ENCODE measurements around the gene HES5. TPM values are rescaled to one million over a fixed set of nuclear protein-coding genes. Genes with fewer than 3 reads are reported as not detected.
"Not testable (repeated sequence)": the region's sequence is repeated elsewhere in the genome, so short reads cannot be mapped to it uniquely, and the experiment has no call there.

The HES5 gene
- total RNA-seq, 4 donors from 2014 or later, result 0.19 to 0.33 TPM; not detected in 2

DNA sequence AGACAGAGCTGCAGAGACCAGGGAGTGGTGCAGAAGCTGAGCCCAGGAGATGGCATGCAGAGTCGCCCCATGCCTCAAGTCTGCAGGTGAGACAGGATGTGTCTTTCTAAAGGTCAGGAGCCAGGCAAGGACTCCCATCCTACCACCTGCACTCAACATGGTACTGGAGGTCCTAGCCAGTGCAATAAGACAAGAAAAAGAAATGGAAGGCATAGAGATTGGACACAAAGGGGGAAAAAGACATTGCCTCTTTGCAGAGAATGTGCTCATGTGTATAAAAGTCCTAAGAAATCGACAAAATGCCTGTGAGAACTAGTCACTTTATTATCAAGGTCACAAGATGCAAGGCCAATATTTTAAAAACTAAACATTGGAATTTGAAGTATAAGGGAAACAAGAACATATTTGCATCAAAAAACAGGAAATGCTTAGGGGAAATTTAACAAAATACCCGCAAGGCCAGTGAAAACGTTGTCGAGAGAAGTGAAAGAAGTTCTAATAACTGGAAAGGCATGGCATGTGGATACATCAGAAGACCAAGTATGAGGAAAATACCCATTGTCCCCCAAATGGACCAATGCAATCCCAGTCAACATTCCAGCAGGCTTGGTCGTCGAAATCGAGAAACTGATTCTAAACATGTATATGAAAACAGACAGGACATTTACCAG, 43.3 kb upstream of the HES5 start:
- H3K27me3 ChIP-seq, result peaks cover 0 to 64% (median 4%) of the 10 kb centered on the region in 4 donors
- H3K9me3 ChIP-seq, result peaks cover 0 to 6% (median 3%) of the 10 kb centered on the region in 4 donors
- TF ChIP-seq POLR2AphosphoS5 (IDR thresholded peaks at IDR 0.05) (no peak), POLR2A (IDR thresholded peaks at IDR 0.05; ENCODE audit: low read depth) (no peak), EP300 (IDR thresholded peaks at IDR 0.05) (no peak)
- TF ChIP-seq, protein P1, sequence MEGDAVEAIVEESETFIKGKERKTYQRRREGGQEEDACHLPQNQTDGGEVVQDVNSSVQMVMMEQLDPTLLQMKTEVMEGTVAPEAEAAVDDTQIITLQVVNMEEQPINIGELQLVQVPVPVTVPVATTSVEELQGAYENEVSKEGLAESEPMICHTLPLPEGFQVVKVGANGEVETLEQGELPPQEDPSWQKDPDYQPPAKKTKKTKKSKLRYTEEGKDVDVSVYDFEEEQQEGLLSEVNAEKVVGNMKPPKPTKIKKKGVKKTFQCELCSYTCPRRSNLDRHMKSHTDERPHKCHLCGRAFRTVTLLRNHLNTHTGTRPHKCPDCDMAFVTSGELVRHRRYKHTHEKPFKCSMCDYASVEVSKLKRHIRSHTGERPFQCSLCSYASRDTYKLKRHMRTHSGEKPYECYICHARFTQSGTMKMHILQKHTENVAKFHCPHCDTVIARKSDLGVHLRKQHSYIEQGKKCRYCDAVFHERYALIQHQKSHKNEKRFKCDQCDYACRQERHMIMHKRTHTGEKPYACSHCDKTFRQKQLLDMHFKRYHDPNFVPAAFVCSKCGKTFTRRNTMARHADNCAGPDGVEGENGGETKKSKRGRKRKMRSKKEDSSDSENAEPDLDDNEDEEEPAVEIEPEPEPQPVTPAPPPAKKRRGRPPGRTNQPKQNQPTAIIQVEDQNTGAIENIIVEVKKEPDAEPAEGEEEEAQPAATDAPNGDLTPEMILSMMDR (IDR thresholded peaks at IDR 0.05), result no peak
- no peak overlapping the region for H3K4me3 ChIP-seq
- WGBS, result 84% methylated on average over 8 of the region's 8 CpGs
- DNase-seq (ENCODE audit: extremely low spot score), result no peak
- H3K36me3 ChIP-seq, result no peaks in the 10 kb centered on the region
- intact Hi-C loops (cut with DNase I), result no loop called here
- peaks cover 8 to 20% (median 12%) of the 10 kb centered on the region in 4 donors for H3K4me1 ChIP-seq
- no peak overlapping the region for H3K27ac ChIP-seq (replicated peaks in 1 of 4)

DNA sequence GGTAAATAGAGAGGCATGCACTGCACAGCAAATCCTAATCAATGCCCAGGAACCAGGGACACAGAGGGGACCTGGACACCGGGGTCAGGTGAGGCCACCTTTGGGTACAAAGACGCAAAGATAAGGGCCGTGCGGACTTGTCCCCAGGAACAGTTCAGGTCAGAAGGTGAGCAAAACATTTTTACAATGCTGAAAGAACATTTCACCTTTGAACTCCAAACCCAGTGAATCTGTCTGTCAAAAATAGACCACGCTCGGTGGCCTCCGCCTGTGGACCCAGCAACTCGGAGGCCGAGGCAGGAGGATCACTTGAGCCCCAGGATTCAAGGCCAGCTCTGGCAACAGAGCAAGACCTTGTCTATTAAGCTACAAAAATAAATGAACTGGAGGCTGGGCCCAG, 41.3 kb upstream of the HES5 start:
- no peak for DNase-seq (ENCODE audit: extremely low spot score)
- H3K4me1 ChIP-seq, result peaks cover 4 to 9% (median 7%) of the 10 kb centered on the region in 4 donors
- H3K4me3 ChIP-seq, result no peak overlapping the region
- intact Hi-C loops (cut with DNase I), result no loop called here
- H3K36me3 ChIP-seq, result no peaks in the 10 kb centered on the region
- peaks cover 0 to 71% (median 4%) of the 10 kb centered on the region in 4 donors for H3K27me3 ChIP-seq
- 89% methylated on average over 9 of the region's 9 CpGs for WGBS
- no peak overlapping the region for H3K27ac ChIP-seq (replicated peaks in 1 of 4)
- peaks cover 0 to 6% (median 3%) of the 10 kb centered on the region in 4 donors for H3K9me3 ChIP-seq
- TF ChIP-seq, protein P1 (IDR thresholded peaks at IDR 0.05), result no peak
- TF ChIP-seq EP300 (IDR thresholded peaks at IDR 0.05), result no peak
- TF ChIP-seq POLR2AphosphoS5 (IDR thresholded peaks at IDR 0.05), result no peak

DNA sequence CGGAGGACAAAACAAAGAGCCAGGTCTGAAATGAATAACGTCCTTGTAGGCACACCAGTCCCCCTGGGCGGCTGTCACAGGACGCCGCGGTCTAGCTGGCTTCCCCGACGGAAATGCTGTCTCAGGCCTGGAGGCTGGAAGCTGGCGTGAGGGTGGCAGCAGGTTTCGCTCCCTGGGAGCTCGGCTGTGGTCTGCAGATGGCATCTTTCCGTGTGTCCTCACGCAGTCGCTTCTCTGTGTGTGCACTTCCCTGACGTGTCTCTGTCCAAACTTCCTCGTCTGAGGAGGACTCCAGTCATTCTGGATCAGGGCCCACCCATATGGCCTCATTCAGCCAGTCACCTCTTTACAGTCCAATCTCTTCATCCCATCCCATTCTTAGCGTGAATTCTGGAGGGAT, 40.3 kb upstream of the HES5 start:
- TF ChIP-seq, protein P1 (IDR thresholded peaks at IDR 0.05), result no peak
- TF ChIP-seq POLR2A (IDR thresholded peaks at IDR 0.05; ENCODE audit: low read depth) (no peak), POLR2AphosphoS5 (IDR thresholded peaks at IDR 0.05) (no peak), EP300 (IDR thresholded peaks at IDR 0.05) (no peak)
- WGBS, result 80% methylated on average over 17 of the region's 17 CpGs
- intact Hi-C loops (cut with DNase I), result no loop called here
- no peak overlapping the region for H3K4me3 ChIP-seq
- no peak for DNase-seq (ENCODE audit: extremely low spot score)
- no peaks in the 10 kb centered on the region for H3K36me3 ChIP-seq
- peaks cover 0 to 69% (median 4%) of the 10 kb centered on the region in 4 donors for H3K27me3 ChIP-seq
- H3K9me3 ChIP-seq, result peaks cover 0 to 6% (median 3%) of the 10 kb centered on the region in 4 donors
- H3K27ac ChIP-seq (replicated peaks in 1 of 4), result no peak overlapping the region
- no peaks in the 10 kb centered on the region for H3K4me1 ChIP-seq

DNA sequence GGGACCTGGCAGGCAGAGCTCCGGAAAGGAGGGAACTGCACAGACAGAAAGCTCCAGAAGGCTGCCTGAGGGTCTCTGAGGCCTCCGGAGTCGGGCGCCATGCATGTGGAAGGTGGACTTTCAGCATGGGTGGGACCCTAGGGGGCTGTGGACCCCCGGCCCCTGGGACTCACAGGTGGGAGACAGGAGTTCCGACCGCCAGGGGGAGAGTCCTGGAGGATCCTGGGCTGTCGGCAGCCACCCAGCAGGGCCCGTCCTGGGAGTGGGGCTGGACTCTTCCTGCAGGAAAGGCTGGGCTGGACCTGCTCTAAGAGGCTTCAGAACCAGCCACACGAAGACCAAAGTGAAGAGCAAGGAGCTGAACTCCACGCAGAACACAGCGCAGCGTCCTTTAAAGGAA, 39.6 kb upstream of the HES5 start:
- H3K9me3 ChIP-seq; H3K36me3 ChIP-seq; intact Hi-C loops (cut with DNase I); H3K27ac ChIP-seq (replicated peaks in 1 of 4); H3K4me1 ChIP-seq; DNase-seq (ENCODE audit: extremely low spot score); H3K4me3 ChIP-seq: not testable (repeated sequence)
- WGBS, result 74% methylated on average over 11 of the region's 13 CpGs
- peaks cover 0 to 65% (median 4%) of the 10 kb centered on the region in 4 donors for H3K27me3 ChIP-seq

DNA sequence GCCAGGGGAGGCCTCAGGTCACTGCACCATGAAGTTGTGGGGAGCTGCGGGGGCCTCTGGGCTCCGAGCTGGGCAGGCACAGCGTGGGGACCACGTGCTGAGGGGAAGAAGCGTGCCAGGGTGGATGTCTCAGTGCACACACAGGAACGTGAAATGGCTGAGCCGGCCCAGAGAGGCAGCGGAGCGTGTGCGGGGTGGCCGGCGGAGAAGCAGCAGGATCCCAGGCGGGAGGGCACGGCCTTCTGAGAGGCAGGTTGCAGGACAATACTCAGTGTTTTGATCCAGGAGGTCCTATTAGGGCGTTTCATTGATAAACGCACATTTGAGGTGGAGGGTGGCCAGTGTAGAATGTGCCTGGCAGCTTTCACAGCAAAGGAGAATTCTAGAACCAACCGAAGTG, 39.0 kb upstream of the HES5 start:
- TF ChIP-seq POLR2A (IDR thresholded peaks at IDR 0.05; ENCODE audit: low read depth), result no peak
- TF ChIP-seq POLR2AphosphoS5 (IDR thresholded peaks at IDR 0.05), result no peak
- TF ChIP-seq, protein P1 (IDR thresholded peaks at IDR 0.05), result no peak
- no peak for TF ChIP-seq EP300 (IDR thresholded peaks at IDR 0.05)
- no peaks in the 10 kb centered on the region for H3K36me3 ChIP-seq
- WGBS, result 85% methylated on average over 17 of the region's 17 CpGs
- no peak overlapping the region for H3K4me3 ChIP-seq
- H3K9me3 ChIP-seq, result peaks cover 0 to 6% (median 3%) of the 10 kb centered on the region in 4 donors
- H3K27me3 ChIP-seq, result peaks cover 0 to 65% (median 4%) of the 10 kb centered on the region in 4 donors
- no peak overlapping the region for H3K27ac ChIP-seq (replicated peaks in 1 of 4)
- no peak for DNase-seq (ENCODE audit: extremely low spot score)
- H3K4me1 ChIP-seq, result no peaks in the 10 kb centered on the region
- intact Hi-C loops (cut with DNase I), result no loop called here

DNA sequence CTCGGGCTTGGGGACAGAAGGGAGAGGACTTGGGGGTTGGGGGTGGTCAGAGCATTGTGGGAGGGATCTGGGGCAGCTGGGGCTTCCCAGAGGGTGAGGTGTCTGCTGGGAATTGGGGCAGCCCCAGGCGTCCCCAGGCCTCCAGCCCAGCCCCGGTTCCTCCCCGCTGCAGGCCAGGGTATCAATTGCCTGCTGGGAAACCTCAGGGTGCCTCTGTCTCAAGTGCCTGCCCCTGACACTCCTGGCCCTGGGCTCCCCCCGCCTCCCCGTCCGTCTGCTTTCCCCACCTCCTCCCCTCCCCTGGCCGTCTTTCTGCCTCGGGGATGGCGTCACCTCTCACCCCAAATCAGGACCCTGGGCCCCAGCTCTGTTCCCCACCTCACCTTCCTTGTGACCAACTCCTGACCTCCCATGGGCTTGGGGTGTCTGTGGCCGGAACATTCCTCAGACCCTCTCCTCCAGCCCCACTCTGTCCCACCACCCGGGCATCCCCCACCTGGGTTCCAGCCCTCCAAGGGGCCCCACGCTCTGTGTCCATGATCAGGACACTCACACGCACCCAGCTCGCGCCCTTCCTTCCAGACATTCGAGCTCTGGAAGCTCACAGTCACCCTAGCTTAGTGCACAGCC, 38.2 kb upstream of the HES5 start:
- intact Hi-C loops (cut with DNase I), result not testable (repeated sequence)

More for the DNA sequence above, 38.2 kb upstream of the HES5 start:
- not testable (repeated sequence) for H3K4me3 ChIP-seq; H3K36me3 ChIP-seq; H3K4me1 ChIP-seq; H3K9me3 ChIP-seq; DNase-seq (ENCODE audit: extremely low spot score); H3K27ac ChIP-seq (replicated peaks in 1 of 4)
- WGBS, result no CpG with 5 or more reads among the region's 17 CpGs
- peaks cover 0 to 58% (median 4%) of the 10 kb centered on the region in 4 donors for H3K27me3 ChIP-seq
